GM23248 (cell line): Measurements from ENCODE around the gene IMPDH1. TPM values are rescaled to one million over a fixed set of nuclear protein-coding genes. Genes with fewer than 3 reads are reported as not detected.

Experiments
- DNase-seq: peaks from one replicate; pipeline ENCODE4 v3.0.0-alpha.2; 2015
- H2AFZ ChIP-seq: fragments of 200-600 bp; sonication (generic); 2 replicates; pipeline ENCODE4 v1.6.1; 2016; ENCODE audit warnings: antibody characterized with exemption
- H3F3A ChIP-seq: fragments of 200-600 bp; sonication (generic); 2 replicates; pipeline ENCODE4 v1.6.1; 2016; ENCODE audit warnings: mild to moderate bottlenecking, antibody characterized with exemption, mixed run types; ENCODE audit not compliant: insufficient read depth
- H3K27ac ChIP-seq: fragments of 200-600 bp; sonication (generic); 2 replicates; pipeline ENCODE4 v1.5.1; 2016; ENCODE audit warnings: mild to moderate bottlenecking
- H3K27me3 ChIP-seq: fragments of 200-600 bp; sonication (generic); replicated peaks from 2 replicates; pipeline ENCODE4 v1.6.1; 2016; ENCODE audit warnings: mild to moderate bottlenecking; ENCODE audit not compliant: insufficient read depth
- H3K36me3 ChIP-seq: fragments of 200-600 bp; sonication (generic); 2 replicates; pipeline ENCODE4 v1.6.1; 2016; ENCODE audit warnings: low read depth, mild to moderate bottlenecking
- H3K4me1 ChIP-seq: fragments of 200-600 bp; sonication (generic); 2 replicates; pipeline ENCODE4 v1.6.1; 2016; ENCODE audit warnings: mild to moderate bottlenecking; ENCODE audit not compliant: insufficient read depth
- H3K4me2 ChIP-seq: fragments of 200-600 bp; sonication (generic); one replicate; pipeline ENCODE4 v1.6.1; 2016; ENCODE audit warnings: mild to moderate bottlenecking; ENCODE audit not compliant: unreplicated experiment
- H3K4me3 ChIP-seq: fragments of 200-600 bp; sonication (generic); 2 replicates; pipeline ENCODE4 v1.5.1; 2016; ENCODE audit warnings: mild to moderate bottlenecking
- H3K79me2 ChIP-seq: fragments of 200-600 bp; sonication (generic); 2 replicates; pipeline ENCODE4 v1.6.1; 2016; ENCODE audit warnings: mild to moderate bottlenecking; ENCODE audit not compliant: insufficient read depth
- H3K9ac ChIP-seq: fragments of 200-600 bp; sonication (generic); 2 replicates; pipeline ENCODE4 v1.6.1; 2016; ENCODE audit warnings: mild to moderate bottlenecking
- H3K9me2 ChIP-seq: fragments of 200-600 bp; sonication (generic); 2 replicates; pipeline ENCODE4 v1.6.1; 2016; ENCODE audit warnings: mixed run types, mild to moderate bottlenecking, moderate library complexity; ENCODE audit not compliant: insufficient read depth
- H3K9me3 ChIP-seq: fragments of 200-600 bp; sonication (generic); one replicate; pipeline ENCODE4 v1.6.1; 2017; ENCODE audit warnings: low read depth
- H4K20me1 ChIP-seq: fragments of 200-600 bp; sonication (generic); 2 replicates; pipeline ENCODE4 v1.6.0; 2016; ENCODE audit not compliant: insufficient read depth
- EZH2 ChIP-seq: fragments of 200-600 bp; sonication (generic); IDR thresholded peaks from 2 replicates; pipeline ENCODE4 v1.6.1; 2018; ENCODE audit warnings: antibody characterized with exemption, mild to moderate bottlenecking; ENCODE audit not compliant: insufficient read depth, poor library complexity, severe bottlenecking
- EZH2phosphoT487 ChIP-seq: fragments of 200-600 bp; sonication (generic); IDR thresholded peaks from 2 replicates; pipeline ENCODE4 v1.6.1; 2018; ENCODE audit warnings: antibody characterized with exemption, moderate library complexity, mild to moderate bottlenecking, low read depth; ENCODE audit not compliant: insufficient read depth
- WGBS, 2 experiments: methylation state at CpG; one replicate each; pipeline ENCODE4 v1.1.6; 2015 to 2017; ENCODE audit warnings: low lambda C conversion rate in 2 of 2, low coverage in 1 of 2; ENCODE audit errors: missing lambda C conversion rate in 2 of 2; 5-methylcytosine and 5-hydroxymethylcytosine counted together
- in situ Hi-C: fragments of 300-500 bp; cut with MboI; formaldehyde crosslinking; loops from 2 replicates; pipeline ENCODE4 v1.15.0; 2020
- polyA plus RNA-seq: library from polyadenylated mRNA; unstranded; fragments of >200 nt; fragmentation: Nextera tagmentation; extraction: Ambion mirVana; gene quantifications from 2 replicates; pipeline ENCODE4 v1.2.1, GENCODE V29; 2016
- total RNA-seq: library from RNA; depleted of rRNA; stranded (reverse); fragments of >200 nt; shearing (Covaris generic); gene quantifications from 2 replicates; pipeline ENCODE4 v1.2.3, GENCODE V29; 2014

IMPDH1 gene
- total and polyA plus RNA-seq, 2 experiments from 2014 or later = 89.9 to 97.3 TPM

GRCh38 chr7:128362670-128363069 is 47.1 kb downstream of the IMPDH1 start:
- peak; percentile 79 for DNase-seq
- no peak overlapping the region for H3K4me3 ChIP-seq
- H3K27me3 ChIP-seq = peaks cover 71% of the 10 kb centered on the region
- H3K9me2 ChIP-seq = no peaks in the 10 kb centered on the region
- H3F3A ChIP-seq = peaks cover 12% of the 10 kb centered on the region; the same call in 1 of the 2 replicates
- no peak overlapping the region for H2AFZ ChIP-seq
- H3K9me3 ChIP-seq = no peaks in the 10 kb centered on the region
- no peaks in the 10 kb centered on the region for H3K36me3 ChIP-seq
- 49 to 52% methylated on average over 4 of the region's 4 CpGs for WGBS, 2 experiments
- peak; percentile 60 for TF ChIP-seq EZH2
- no peak for TF ChIP-seq EZH2phosphoT487
- no peak overlapping the region for H3K27ac ChIP-seq
- in situ Hi-C loops = no loop called here
- H3K79me2 ChIP-seq = no peaks in the 10 kb centered on the region
- H3K4me1 ChIP-seq = no peaks in the 10 kb centered on the region
- no peak overlapping the region for H3K9ac ChIP-seq
- no peaks in the 10 kb centered on the region for H4K20me1 ChIP-seq
- H3K4me2 ChIP-seq = no peak overlapping the region

DNA sequence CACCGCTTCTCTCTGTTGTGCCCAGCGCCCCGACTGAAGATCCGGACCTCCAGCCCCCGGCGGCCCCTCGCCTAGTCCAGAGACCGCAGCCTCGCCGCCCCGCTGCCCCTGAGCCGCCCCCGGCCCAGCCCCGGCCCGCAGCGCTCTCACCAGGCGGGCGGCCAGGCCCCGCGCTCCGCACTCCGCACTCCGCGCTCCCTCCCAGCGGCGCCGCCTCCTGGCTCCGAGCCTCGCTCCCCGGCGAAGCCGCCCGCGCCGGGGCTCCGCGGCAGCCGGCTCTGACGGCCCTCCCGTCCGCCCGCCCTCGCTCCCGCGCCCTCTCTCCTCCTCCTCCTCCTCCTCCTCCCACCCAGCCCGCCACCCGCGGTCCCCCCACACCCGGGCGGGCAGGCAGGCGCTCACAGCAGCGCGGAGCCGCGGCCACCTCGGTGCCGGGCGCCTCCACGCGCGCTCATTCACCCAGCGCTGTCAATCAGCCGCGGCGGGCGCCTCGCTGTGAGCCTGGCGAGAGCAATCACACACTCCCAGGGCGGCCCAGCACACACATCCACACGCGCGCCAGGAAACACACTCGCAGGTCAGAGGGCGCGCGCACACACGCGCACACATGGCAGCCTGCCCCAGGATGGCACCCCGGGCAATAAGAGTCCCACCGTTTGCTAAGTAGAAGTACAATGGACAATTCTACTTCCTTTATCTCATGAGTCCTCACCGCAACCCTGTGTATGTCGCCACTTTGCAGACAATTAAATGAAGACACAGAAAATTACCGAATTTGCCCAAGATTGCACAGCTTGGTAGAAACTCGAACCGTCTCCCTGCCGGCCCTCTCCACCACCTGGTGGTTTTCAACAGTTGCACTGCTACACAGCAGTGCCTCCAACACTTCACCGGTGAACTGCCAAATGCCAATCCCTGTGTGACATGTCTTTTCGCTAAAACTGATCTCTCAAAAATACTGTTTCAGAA is 48.1 kb downstream of the IMPDH1 start, which contains the start of gene PRRT4:
Gene PRRT4, minus strand, starts transcription at position 280 of the 969 bp plus-strand sequence.
- Histone ChIP-seq H3K27ac (no peak within 1 kb of the TSS), H3K4me1 (no peaks in the 10 kb centered on the region), H3K4me2 (peak within 1 kb of the TSS; percentile 50), H3K79me2 (no peaks in the 10 kb centered on the region), H3K36me3 (no peaks in the 10 kb centered on the region), H3F3A (peaks cover 12% of the 10 kb centered on the region; the same call in 1 of the 2 replicates), H3K9me2 (no peaks in the 10 kb centered on the region), H4K20me1 (no peaks in the 10 kb centered on the region), H3K9ac (no peak within 1 kb of the TSS), H3K27me3 (peaks cover 66% of the 10 kb centered on the region), H3K9me3 (no peaks in the 10 kb centered on the region), H3K4me3 (peak within 1 kb of the TSS; percentile 66), H2AFZ (peak within 1 kb of the TSS; percentile 54)
- peak; percentile 60 for DNase-seq
- in situ Hi-C loops = no loop called here
- 1 to 2% methylated on average over 28 to 80 of the region's 88 CpGs for WGBS, 2 experiments
- TF ChIP-seq EZH2phosphoT487 (0 out of 2 replicates have a peak, but pooled peaks have one; percentile 31), EZH2 (no peak)

DNA sequence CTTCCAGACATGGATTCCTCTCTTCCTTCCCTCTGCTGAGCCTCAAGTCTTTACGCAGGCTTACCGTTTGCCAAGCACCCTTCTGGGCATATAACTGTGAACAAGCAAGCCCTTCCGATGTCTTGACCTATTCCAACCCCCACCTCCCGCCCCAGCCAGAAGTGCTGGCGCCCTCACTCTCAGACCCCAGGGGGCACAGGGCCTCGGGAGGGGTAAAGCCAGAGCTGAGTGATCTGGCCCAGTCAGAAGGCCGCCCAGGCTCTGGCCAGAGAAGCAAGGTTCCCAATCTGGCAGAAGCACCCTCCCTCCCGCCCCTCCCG is 49.5 kb downstream of the IMPDH1 start:
- DNase-seq = no peak
- no peaks in the 10 kb centered on the region for H3K9me3 ChIP-seq
- no peak overlapping the region for H3K4me2 ChIP-seq
- no peak overlapping the region for H3K27ac ChIP-seq
- H3K27me3 ChIP-seq = peaks cover 56% of the 10 kb centered on the region
- no peak overlapping the region for H2AFZ ChIP-seq
- no peaks in the 10 kb centered on the region for H3K36me3 ChIP-seq
- H3F3A ChIP-seq = peaks cover 12% of the 10 kb centered on the region; the same call in 1 of the 2 replicates
- H3K4me1 ChIP-seq = no peaks in the 10 kb centered on the region
- no peak overlapping the region for H3K9ac ChIP-seq
- 48 to 51% methylated on average over 6 to 9 of the region's 9 CpGs for WGBS, 2 experiments
- H3K4me3 ChIP-seq = no peak overlapping the region
- H3K9me2 ChIP-seq = no peaks in the 10 kb centered on the region
- in situ Hi-C loops = no loop called here
- H3K79me2 ChIP-seq = no peaks in the 10 kb centered on the region
- no peak for TF ChIP-seq EZH2phosphoT487
- TF ChIP-seq EZH2 = no peak
- H4K20me1 ChIP-seq = no peaks in the 10 kb centered on the region

- no peaks in the 10 kb centered on the region for H4K20me1 ChIP-seq
- H3F3A ChIP-seq = peaks cover 12% of the 10 kb centered on the region; the same call in 1 of the 2 replicates
- no peaks in the 10 kb centered on the region for H3K79me2 ChIP-seq
- WGBS, 2 experiments = 89 to 94% methylated on average over 4 of the region's 4 CpGs
- in situ Hi-C loops = no loop called here
- no peak overlapping the region for H3K27ac ChIP-seq
- H3K9me2 ChIP-seq = no peaks in the 10 kb centered on the region
- DNase-seq = no peak
- no peak overlapping the region for H2AFZ ChIP-seq
- no peaks in the 10 kb centered on the region for H3K4me1 ChIP-seq
- H3K27me3 ChIP-seq = peaks cover 52% of the 10 kb centered on the region
- H3K9ac ChIP-seq = no peak overlapping the region
- H3K36me3 ChIP-seq = no peaks in the 10 kb centered on the region
- no peaks in the 10 kb centered on the region for H3K9me3 ChIP-seq
- TF ChIP-seq EZH2 (no peak), EZH2phosphoT487 (no peak)
- H3K4me2 ChIP-seq = no peak overlapping the region
- H3K4me3 ChIP-seq = no peak overlapping the region
Observed at GRCh38 chr7:128359939-128360338, 49.8 kb downstream of the IMPDH1 start.
